PC-9 (cell line): ENCODE measurements around the gene ALG14.

Experiments
- EZH2 ChIP-seq: fragments of 200-600 bp; sonication (generic); IDR thresholded peaks from 2 replicates; pipeline ENCODE4 v1.8.0; 2017; ENCODE audit warnings: antibody characterized with exemption, low read depth
- TF ChIP-seq, protein P1 (sequence below): fragments of 200-600 bp; sonication (generic); conservative IDR thresholded peaks from 2 replicates; pipeline ENCODE4 v1.6.1; 2017; ENCODE audit warnings: mixed run types, antibody characterized with exemption, mild to moderate bottlenecking, moderate library complexity

DNA sequence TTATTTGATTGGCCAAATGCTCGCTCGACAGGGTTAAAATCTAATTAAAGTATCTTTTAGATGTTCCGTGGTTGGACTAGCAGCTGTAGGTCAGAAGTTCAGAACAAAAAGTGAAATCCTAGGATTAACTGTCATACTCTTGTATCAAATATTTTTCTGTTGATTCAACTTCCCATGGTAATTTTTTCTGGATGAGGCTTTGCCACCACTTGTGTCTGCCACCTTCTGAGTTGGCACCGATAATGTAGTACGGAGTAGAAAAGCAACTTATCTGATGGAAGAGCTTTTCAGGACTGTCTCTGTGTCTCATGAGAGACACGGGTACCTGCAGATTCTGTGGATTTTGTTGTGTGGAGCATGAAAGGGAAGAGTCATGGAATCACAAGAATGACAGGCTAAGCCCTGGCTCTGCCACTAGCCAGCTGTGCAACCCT lies 101.2 kb downstream of the ALG14 start:
- TF ChIP-seq, protein P1, sequence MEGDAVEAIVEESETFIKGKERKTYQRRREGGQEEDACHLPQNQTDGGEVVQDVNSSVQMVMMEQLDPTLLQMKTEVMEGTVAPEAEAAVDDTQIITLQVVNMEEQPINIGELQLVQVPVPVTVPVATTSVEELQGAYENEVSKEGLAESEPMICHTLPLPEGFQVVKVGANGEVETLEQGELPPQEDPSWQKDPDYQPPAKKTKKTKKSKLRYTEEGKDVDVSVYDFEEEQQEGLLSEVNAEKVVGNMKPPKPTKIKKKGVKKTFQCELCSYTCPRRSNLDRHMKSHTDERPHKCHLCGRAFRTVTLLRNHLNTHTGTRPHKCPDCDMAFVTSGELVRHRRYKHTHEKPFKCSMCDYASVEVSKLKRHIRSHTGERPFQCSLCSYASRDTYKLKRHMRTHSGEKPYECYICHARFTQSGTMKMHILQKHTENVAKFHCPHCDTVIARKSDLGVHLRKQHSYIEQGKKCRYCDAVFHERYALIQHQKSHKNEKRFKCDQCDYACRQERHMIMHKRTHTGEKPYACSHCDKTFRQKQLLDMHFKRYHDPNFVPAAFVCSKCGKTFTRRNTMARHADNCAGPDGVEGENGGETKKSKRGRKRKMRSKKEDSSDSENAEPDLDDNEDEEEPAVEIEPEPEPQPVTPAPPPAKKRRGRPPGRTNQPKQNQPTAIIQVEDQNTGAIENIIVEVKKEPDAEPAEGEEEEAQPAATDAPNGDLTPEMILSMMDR = no peak
- no peak for TF ChIP-seq EZH2
